Breast epithelium (tissue), 4 donors: ENCODE data around the gene LMTK2. TPM values are rescaled to one million over a fixed set of nuclear protein-coding genes. Genes with fewer than 3 reads are reported as not detected.

Source experiments
- DNase-seq, 2 donors: peaks; one replicate each; pipeline ENCODE4 v3.0.0-alpha.2; 2019; ENCODE audit warnings: low spot score in 2 of 2
- H3K27ac ChIP-seq, 2 donors: fragments of 200-600 bp; sonication (generic) in 1 of 2; one replicate each; pipeline ENCODE4 v1.5.1; 2016 to 2019; ENCODE audit warnings: mild to moderate bottlenecking in 1 of 2
- H3K27me3 ChIP-seq, 2 donors: fragments of 200-600 bp; sonication (generic) in 1 of 2; one replicate each; pipeline versions ENCODE4 v1.5.1 to v1.6.0; 2017 to 2019; ENCODE audit warnings: control low read depth in 1 of 2, mild to moderate bottlenecking in 1 of 2
- H3K36me3 ChIP-seq: fragments of 200-600 bp; one replicate; pipeline ENCODE4 v1.5.1; 2019
- H3K4me1 ChIP-seq, 2 donors: fragments of 200-600 bp; sonication (generic); one replicate each; pipeline ENCODE4 v1.5.1; 2016 to 2019; ENCODE audit warnings: control low read depth in 1 of 2
- H3K4me3 ChIP-seq, 3 donors: fragments of 200-600 bp; sonication (generic); 1 replicate in 2 of 3; 2 replicates in 1 of 3; pipeline ENCODE4 v1.5.1; 2016 to 2019; ENCODE audit warnings: mild to moderate bottlenecking in 3 of 3, moderate library complexity in 2 of 3
- H3K9me3 ChIP-seq, 2 donors: fragments of 200-600 bp; sonication (generic) in 1 of 2; one replicate each; pipeline ENCODE4 v1.5.1; 2016 to 2019; ENCODE audit warnings: control low read depth in 1 of 2
- CTCF ChIP-seq, 3 donors: fragments of 450-650 bp; IDR thresholded peaks; one replicate each; pipeline ENCODE4 v1.5.1; 2016 to 2017; ENCODE audit warnings: antibody characterized with exemption in 3 of 3, mild to moderate bottlenecking in 3 of 3, moderate library complexity in 3 of 3
- POLR2A ChIP-seq: fragments of 450-650 bp; IDR thresholded peaks from one replicate; pipeline ENCODE4 v1.6.1; 2016; ENCODE audit warnings: antibody characterized with exemption, mild to moderate bottlenecking, moderate library complexity
- POLR2AphosphoS5 ChIP-seq, 3 donors: sonication (generic); formaldehyde crosslinking; IDR thresholded peaks; one replicate each; pipeline ENCODE4 v1.6.1; 2017; ENCODE audit warnings: antibody characterized with exemption in 3 of 3
- intact Hi-C: fragments of 100-400 bp; cut with DNase I; formaldehyde crosslinking; loops from one replicate; pipeline ENCODE4 v1.15.1; 2023; ENCODE audit warnings: low total_unique reads
- total RNA-seq, 3 donors: library from RNA; depleted of rRNA; stranded (reverse); fragments of >200 nt; gene quantifications; one replicate each; pipeline ENCODE4 v1.1.0, GENCODE V29; 2016

LMTK2 gene
- total RNA-seq, 3 donors from 2014 or later: 9.4 to 16.7 (median 14.1) TPM

DNA sequence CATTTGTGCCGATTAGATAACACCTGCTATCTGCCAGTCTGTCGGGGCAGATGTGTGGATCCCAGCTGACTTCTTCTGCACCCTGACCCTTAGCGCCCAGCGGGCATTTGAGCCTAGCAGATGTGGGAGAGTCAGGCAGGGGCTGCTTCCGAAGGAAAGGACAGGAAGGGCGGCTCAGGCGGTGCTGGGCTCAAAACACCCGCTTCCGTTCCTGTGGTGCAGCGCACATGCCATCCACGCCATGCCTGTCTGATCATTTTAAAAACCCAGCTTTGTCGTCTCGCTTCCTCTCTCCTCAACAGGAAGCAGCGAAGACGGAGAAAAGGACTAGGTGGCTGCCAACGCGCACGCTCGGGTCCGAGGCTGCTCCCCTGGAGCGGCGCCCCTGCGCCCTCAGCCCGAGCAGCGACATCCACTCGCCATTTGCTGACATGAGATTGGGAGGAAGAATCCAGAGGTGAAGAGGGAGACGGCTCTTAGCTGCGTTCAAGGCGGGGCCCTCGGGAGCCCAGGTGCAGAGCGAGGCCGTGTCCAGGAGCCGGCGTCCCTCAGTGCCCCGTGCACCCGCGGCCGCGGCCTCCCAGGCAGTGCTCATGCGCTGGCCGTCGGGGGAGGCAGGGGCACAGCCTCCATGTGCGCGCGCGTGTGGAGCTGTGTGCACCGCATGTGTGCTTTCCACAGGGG lies 98.6 kb downstream of the LMTK2 start:
- H3K27me3 ChIP-seq: no peaks in the 10 kb centered on the region
- no peak overlapping the region for H3K27ac ChIP-seq
- intact Hi-C loops: no loop called here
- no peaks in the 10 kb centered on the region for H3K9me3 ChIP-seq
- H3K4me1 ChIP-seq: no peaks in the 10 kb centered on the region
- H3K4me3 ChIP-seq: no peak overlapping the region
- H3K36me3 ChIP-seq: no peaks in the 10 kb centered on the region
- no peak for TF ChIP-seq POLR2A
- TF ChIP-seq CTCF (IDR thresholded peaks at IDR 0.05): no peak
- no peak for TF ChIP-seq POLR2AphosphoS5 (IDR thresholded peaks at IDR 0.05)
- no peak for DNase-seq

- Histone ChIP-seq H3K36me3 (no peaks in the 10 kb centered on the region), H3K9me3 (no peaks in the 10 kb centered on the region)
Measured at GRCh38 chr7:98206451-98207330, 100.0 kb downstream of the LMTK2 start.

GRCh38 chr7:98209166-98209920 lies 102.7 kb downstream of the LMTK2 start:
- H3K27me3 ChIP-seq: no peaks in the 10 kb centered on the region
- H3K4me3 ChIP-seq: no peak overlapping the region
- no peaks in the 10 kb centered on the region for H3K36me3 ChIP-seq
- no peak for TF ChIP-seq POLR2A
- TF ChIP-seq POLR2AphosphoS5 (IDR thresholded peaks at IDR 0.05): no peak
- TF ChIP-seq CTCF (IDR thresholded peaks at IDR 0.05): no peak
- intact Hi-C loops: no loop called here
- DNase-seq: no peak
- H3K27ac ChIP-seq: no peak overlapping the region
- no peaks in the 10 kb centered on the region for H3K4me1 ChIP-seq
- H3K9me3 ChIP-seq: no peaks in the 10 kb centered on the region

More at GRCh38 chr7:98206451-98207330, 100.0 kb downstream of the LMTK2 start:
- Histone ChIP-seq H3K27ac (no peak overlapping the region), H3K4me1 (no peaks in the 10 kb centered on the region), H3K27me3 (no peaks in the 10 kb centered on the region), H3K4me3 (no peak overlapping the region)
- intact Hi-C loops: no loop called here
- TF ChIP-seq POLR2A: no peak
- TF ChIP-seq POLR2AphosphoS5 (IDR thresholded peaks at IDR 0.05): no peak
- TF ChIP-seq CTCF (IDR thresholded peaks at IDR 0.05): no peak
- no peak for DNase-seq

- Histone ChIP-seq H3K36me3 (no peaks in the 10 kb centered on the region), H3K27me3 (no peaks in the 10 kb centered on the region), H3K4me3 (peak overlapping the region in 2 of 3 donors; percentile 44 to 65), H3K27ac (no peak overlapping the region), H3K9me3 (no peaks in the 10 kb centered on the region), H3K4me1 (no peaks in the 10 kb centered on the region)
- intact Hi-C loops: no loop called here
- TF ChIP-seq POLR2A (no peak), CTCF (IDR thresholded peaks at IDR 0.05) (no peak), POLR2AphosphoS5 (IDR thresholded peaks at IDR 0.05) (no peak)
- no peak for DNase-seq
Measured at GRCh38 chr7:98210513-98211220, 104.0 kb downstream of the LMTK2 start.
